CD4-positive, alpha-beta T cell treated with Interleukin-6 at 100 ng/mL for 8 hours (primary cell): Measurements from ENCODE around the gene PHLDB2.

Experiments
- DNase-seq: peaks from one replicate; pipeline ENCODE4 v3.0.0-alpha.2; 2020; ENCODE audit warnings: mixed read lengths, low spot score

PHLDB2 gene

GRCh38 chr3:111884411-111885018 is 25.4 kb downstream of the PHLDB2 start:
- DNase-seq = no peak

GRCh38 chr3:111885578-111885977 is 26.5 kb downstream of the PHLDB2 start:
- DNase-seq = no peak

GRCh38 chr3:111890051-111890580 is 31.1 kb downstream of the PHLDB2 start:
- DNase-seq = no peak

- DNase-seq = no peak
These were observed 33.0 kb downstream of the PHLDB2 start for GRCh38 chr3:111892070-111892469.

- no peak for DNase-seq
These were observed 36.0 kb downstream of the PHLDB2 start for GRCh38 chr3:111895071-111895470.

- DNase-seq = no peak
These were observed 40.9 kb downstream of the PHLDB2 start for GRCh38 chr3:111899966-111900365.

GRCh38 chr3:111901637-111902036 is 42.6 kb downstream of the PHLDB2 start:
- DNase-seq = no peak

GRCh38 chr3:111902534-111902933 is 43.5 kb downstream of the PHLDB2 start:
- no peak for DNase-seq

GRCh38 chr3:111903067-111903511 is 44.0 kb downstream of the PHLDB2 start:
- DNase-seq = no peak

GRCh38 chr3:111904376-111905241 is 45.5 kb downstream of the PHLDB2 start:
- DNase-seq = no peak

GRCh38 chr3:111906656-111907055 is 47.6 kb downstream of the PHLDB2 start:
- no peak for DNase-seq

- DNase-seq = no peak
These were observed 48.1 kb downstream of the PHLDB2 start for GRCh38 chr3:111907151-111907550.

GRCh38 chr3:111910806-111911205 is 51.7 kb downstream of the PHLDB2 start:
- DNase-seq = no peak

GRCh38 chr3:111911446-111911845 is 52.4 kb downstream of the PHLDB2 start:
- DNase-seq = no peak

- DNase-seq = no peak
These were observed 54.2 kb downstream of the PHLDB2 start for GRCh38 chr3:111913163-111913763.

- DNase-seq = no peak
These were observed 56.8 kb downstream of the PHLDB2 start for GRCh38 chr3:111915905-111916304.

GRCh38 chr3:111917300-111917699 is 58.2 kb downstream of the PHLDB2 start:
- DNase-seq = no peak

- DNase-seq = no peak
These were observed 60.5 kb downstream of the PHLDB2 start for GRCh38 chr3:111919370-111920065.

GRCh38 chr3:111921181-111921580 is 62.1 kb downstream of the PHLDB2 start:
- DNase-seq = no peak

- DNase-seq = no peak
These were observed 64.2 kb downstream of the PHLDB2 start for GRCh38 chr3:111923095-111923771.

- DNase-seq = no peak
These were observed 64.7 kb downstream of the PHLDB2 start for GRCh38 chr3:111923806-111924205.

GRCh38 chr3:111924283-111924682 is 65.2 kb downstream of the PHLDB2 start:
- DNase-seq = no peak
